ENCODE data around the gene CDC42EP4.
"Not testable (repeated sequence)": the region's sequence is repeated elsewhere in the genome, so short reads cannot be mapped to it uniquely, and the experiment has no call there.

Gene CDC42EP4

GRCh38 chr17:73334771-73335513 is 23.1 kb upstream of the CDC42EP4 start:
- in situ Hi-C loops (cut with HindIII; ENCODE audit: low sequenced_read_pairs), result no loop called here
- H3K4me3 ChIP-seq (ENCODE audit: low read depth, low read length), result no peak overlapping the region
- TF ChIP-seq, protein P1, sequence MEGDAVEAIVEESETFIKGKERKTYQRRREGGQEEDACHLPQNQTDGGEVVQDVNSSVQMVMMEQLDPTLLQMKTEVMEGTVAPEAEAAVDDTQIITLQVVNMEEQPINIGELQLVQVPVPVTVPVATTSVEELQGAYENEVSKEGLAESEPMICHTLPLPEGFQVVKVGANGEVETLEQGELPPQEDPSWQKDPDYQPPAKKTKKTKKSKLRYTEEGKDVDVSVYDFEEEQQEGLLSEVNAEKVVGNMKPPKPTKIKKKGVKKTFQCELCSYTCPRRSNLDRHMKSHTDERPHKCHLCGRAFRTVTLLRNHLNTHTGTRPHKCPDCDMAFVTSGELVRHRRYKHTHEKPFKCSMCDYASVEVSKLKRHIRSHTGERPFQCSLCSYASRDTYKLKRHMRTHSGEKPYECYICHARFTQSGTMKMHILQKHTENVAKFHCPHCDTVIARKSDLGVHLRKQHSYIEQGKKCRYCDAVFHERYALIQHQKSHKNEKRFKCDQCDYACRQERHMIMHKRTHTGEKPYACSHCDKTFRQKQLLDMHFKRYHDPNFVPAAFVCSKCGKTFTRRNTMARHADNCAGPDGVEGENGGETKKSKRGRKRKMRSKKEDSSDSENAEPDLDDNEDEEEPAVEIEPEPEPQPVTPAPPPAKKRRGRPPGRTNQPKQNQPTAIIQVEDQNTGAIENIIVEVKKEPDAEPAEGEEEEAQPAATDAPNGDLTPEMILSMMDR (IDR thresholded peaks at IDR 0.05; ENCODE audit: low read depth, low read length), result no peak
- no peak for DNase-seq (ENCODE audit: low read depth, low spot score)

GRCh38 chr17:73333445-73333844 is 21.6 kb upstream of the CDC42EP4 start:
- DNase-seq (ENCODE audit: low read depth, low spot score); in situ Hi-C loops (cut with HindIII; ENCODE audit: low sequenced_read_pairs); H3K4me3 ChIP-seq (ENCODE audit: low read depth, low read length): not testable (repeated sequence)

DNA sequence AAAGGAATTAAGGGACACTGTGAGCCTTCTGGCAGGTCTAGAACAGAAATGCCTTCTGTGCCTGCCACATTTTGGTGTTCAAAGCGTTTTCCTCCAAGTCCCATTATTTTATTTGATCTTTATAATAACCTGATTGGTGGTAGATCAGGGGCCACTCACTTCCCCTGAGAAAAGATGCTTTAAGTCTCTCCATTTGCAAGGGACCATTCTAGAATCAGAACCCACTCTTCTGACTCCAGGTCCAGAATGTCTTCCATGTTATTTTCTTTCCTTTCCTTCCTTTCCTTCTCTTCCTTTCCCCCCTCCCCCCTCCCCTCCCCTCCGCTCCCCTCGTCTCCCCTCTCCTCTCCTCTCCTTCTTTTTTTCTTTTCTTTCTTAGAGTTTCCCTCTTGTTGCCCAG is 19.3 kb upstream of the CDC42EP4 start:
- TF ChIP-seq, protein P1 (IDR thresholded peaks at IDR 0.05; ENCODE audit: low read depth, low read length), result no peak
- no peak overlapping the region for H3K4me3 ChIP-seq (ENCODE audit: low read depth, low read length)
- in situ Hi-C loops (cut with HindIII; ENCODE audit: low sequenced_read_pairs), result no loop called here
- DNase-seq (ENCODE audit: low read depth, low spot score), result no peak

- in situ Hi-C loops (cut with HindIII; ENCODE audit: low sequenced_read_pairs), result no loop called here
- TF ChIP-seq, protein P1 (IDR thresholded peaks at IDR 0.05; ENCODE audit: low read depth, low read length), result no peak
- DNase-seq (ENCODE audit: low read depth, low spot score), result no peak
- no peak overlapping the region for H3K4me3 ChIP-seq (ENCODE audit: low read depth, low read length)
Observed at GRCh38 chr17:73327676-73328075, 15.9 kb upstream of the CDC42EP4 start.

DNA sequence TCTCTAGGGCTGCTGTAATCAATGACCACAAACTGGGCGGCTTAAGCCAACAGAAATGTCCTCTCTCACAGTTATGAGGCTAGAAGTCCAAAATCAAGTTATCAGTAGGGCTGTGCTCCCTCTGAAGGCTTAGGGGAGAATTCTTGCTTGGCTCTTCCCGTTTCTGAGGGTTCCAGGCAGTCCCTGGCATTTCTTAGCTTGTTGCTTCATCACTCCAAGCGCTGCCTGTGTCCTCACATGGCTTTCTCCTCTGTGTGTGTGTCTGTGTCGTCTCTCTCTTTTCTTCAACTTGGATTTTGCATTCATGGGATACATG is 13.7 kb upstream of the CDC42EP4 start:
- no peak overlapping the region for H3K4me3 ChIP-seq (ENCODE audit: low read depth, low read length)
- TF ChIP-seq, protein P1 (IDR thresholded peaks at IDR 0.05; ENCODE audit: low read depth, low read length), result no peak
- in situ Hi-C loops (cut with HindIII; ENCODE audit: low sequenced_read_pairs), result no loop called here
- no peak for DNase-seq (ENCODE audit: low read depth, low spot score)

- DNase-seq (ENCODE audit: low read depth, low spot score), result no peak
- in situ Hi-C loops (cut with HindIII; ENCODE audit: low sequenced_read_pairs), result no loop called here
- no peak overlapping the region for H3K4me3 ChIP-seq (ENCODE audit: low read depth, low read length)
- TF ChIP-seq, protein P1 (IDR thresholded peaks at IDR 0.05; ENCODE audit: low read depth, low read length), result no peak
Observed at GRCh38 chr17:73324711-73325526, 13.1 kb upstream of the CDC42EP4 start.

DNA sequence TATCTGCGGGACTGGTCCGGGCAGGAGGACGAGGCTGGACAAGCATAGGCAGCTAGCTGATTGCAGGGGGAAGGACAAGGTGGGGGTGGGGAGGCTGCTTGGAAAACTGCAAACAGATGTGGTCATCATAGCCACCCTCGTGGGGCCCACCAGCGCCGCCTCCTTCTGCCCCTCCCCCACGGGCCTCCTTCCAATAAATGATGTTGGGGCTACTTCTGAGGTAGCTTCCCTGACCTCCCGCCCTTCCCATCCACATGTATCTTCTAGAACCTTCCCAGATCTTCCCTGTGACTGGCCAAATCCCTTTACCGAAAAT is 12.3 kb upstream of the CDC42EP4 start:
- TF ChIP-seq, protein P1 (IDR thresholded peaks at IDR 0.05; ENCODE audit: low read depth, low read length), result no peak
- no peak for DNase-seq (ENCODE audit: low read depth, low spot score)
- no peak overlapping the region for H3K4me3 ChIP-seq (ENCODE audit: low read depth, low read length)
- in situ Hi-C loops (cut with HindIII; ENCODE audit: low sequenced_read_pairs), result no loop called here
